ENCODE measurements around the gene LINS1. TPM values are rescaled to one million over a fixed set of nuclear protein-coding genes. Genes with fewer than 3 reads are reported as not detected.

LINS1 gene
- total RNA-seq, result 10 to 100 TPM; 42.9 to 88.1 (median 77.0) TPM
- 119 TPM for total RNA-seq (2013)
- 47.9 to 138 (median 73.7) reads per million in 29 experiments for total RNA-seq

- H3K27ac Mint-ChIP-seq, result peak within 1 kb of the TSS in 1 of 2 donors; percentile 87
- no peaks in the 10 kb centered on the region for H3K27me3 ChIP-seq (replicated peaks in 1 of 2; ENCODE audit: control insufficient read depth in 2 of 2, extremely low read depth in 1 of 2, insufficient read depth in 2 of 2, low read length in 1 of 2)
Measured at GRCh38 chr15:100602064-100602822, at the start of gene LINS1, which contains the start of gene ASB7. Gene LINS1 (minus strand): TSS chr15:100602184. CDS start chr15:100580842, 21,342 bp downstream. Gene ASB7 (plus strand): TSS chr15:100602589. CDS start chr15:100612217, 9,628 bp downstream.

GRCh38 chr15:100651253-100651652, 49.3 kb upstream of the LINS1 start:
- ChIA-PET CTCF (interaction anchor here in 1 of 2 donors (1.2 to 1.3 kb wide), 2 partner anchors 24 to 301 kb away, joined by 3 to 4 read pairs; no protein-coding TSS in a partner anchor), POLR2A (no interaction called here)
- H3K4me3 Mint-ChIP-seq, result no peak overlapping the region
- no peaks in the 10 kb centered on the region for H3K9me3 Mint-ChIP-seq
- H3K4me3 ChIP-seq (ENCODE audit: control insufficient read depth in 1 of 2, extremely low read depth in 1 of 2, low read length in 1 of 2), result no peak overlapping the region
- no peaks in the 10 kb centered on the region for H3K4me1 ChIP-seq (ENCODE audit: control insufficient read depth in 1 of 2, extremely low read depth in 1 of 2, insufficient read depth in 2 of 2, low read length in 2 of 2)
- peaks cover 0 to 19% of the 10 kb centered on the region in 2 donors for H3K36me3 ChIP-seq (ENCODE audit: control insufficient read depth in 2 of 2, extremely low read depth in 1 of 2, insufficient read depth in 1 of 2, low read length in 1 of 2)
- no peak for DNase-seq
- WGBS (ENCODE audit: insufficient coverage), result 100% methylated on average over 2 of the region's 5 CpGs
- H3K4me1 Mint-ChIP-seq, result peaks cover 0 to 3% (median 0%) of the 10 kb centered on the region in 3 donors
- peaks cover 9% of the 10 kb centered on the region for H3K36me3 Mint-ChIP-seq
- no peak for ATAC-seq (replicated peaks in 1 of 4)
- no peaks in the 10 kb centered on the region for H3K27me3 ChIP-seq (replicated peaks in 1 of 2; ENCODE audit: control insufficient read depth in 2 of 2, extremely low read depth in 1 of 2, insufficient read depth in 2 of 2, low read length in 1 of 2)
- H3K9me3 ChIP-seq, result no peaks in the 10 kb centered on the region
- H3K27me3 Mint-ChIP-seq, result no peaks in the 10 kb centered on the region
- H3K27ac ChIP-seq (ENCODE audit: low read length), result no peak overlapping the region
- no peak overlapping the region for H3K27ac Mint-ChIP-seq

More at GRCh38 chr15:100602064-100602822, at the start of gene LINS1, which contains the start of gene ASB7:
- Histone ChIP-seq H3K9me3 (no peaks in the 10 kb centered on the region), H3K27ac (ENCODE audit: low read length) (peak within 1 kb of the TSS; percentile 84), H3K4me1 (ENCODE audit: control insufficient read depth in 1 of 2, extremely low read depth in 1 of 2, insufficient read depth in 2 of 2, low read length in 2 of 2) (peaks cover 37 to 46% of the 10 kb centered on the region in 2 experiments), H3K36me3 (ENCODE audit: control insufficient read depth in 2 of 2, extremely low read depth in 1 of 2, insufficient read depth in 1 of 2, low read length in 1 of 2) (peaks cover 0 to 8% of the 10 kb centered on the region in 2 donors), H3K4me3 (ENCODE audit: control insufficient read depth in 1 of 2, extremely low read depth in 1 of 2, low read length in 1 of 2) (peak within 1 kb of the TSS; percentile 84 to 96)
- Mint-ChIP-seq H3K36me3 (peaks cover 23% of the 10 kb centered on the region), H3K27me3 (no peaks in the 10 kb centered on the region), H3K4me1 (peaks cover 62 to 68% (median 66%) of the 10 kb centered on the region in 3 donors), H3K4me3 (no peak within 1 kb of the TSS), H3K9me3 (no peaks in the 10 kb centered on the region)
- ChIA-PET CTCF (interaction anchor here in 1 of 2 donors (0.8 to 2.1 kb wide), 4 partner anchors 30 to 869 kb away, joined by 5 to 10 read pairs (median 7); partner anchors contain the start of genes ADAMTS17 and LYSMD4), POLR2A (interaction anchor here (0.5 to 0.6 kb wide), 2 partner anchors 29 to 1404 kb away, joined by 3 to 7 read pairs; no protein-coding TSS in a partner anchor)
- ATAC-seq (replicated peaks in 1 of 4) (peak; percentile 88 to 92 (median 88)), DNase-seq (peak; percentile 98 to 100 (median 100))
- WGBS (ENCODE audit: insufficient coverage), result 0% methylated on average over 38 of the region's 51 CpGs

GRCh38 chr15:100650685-100651084, 48.7 kb upstream of the LINS1 start:
- no peak overlapping the region for H3K4me3 ChIP-seq (ENCODE audit: control insufficient read depth in 1 of 2, extremely low read depth in 1 of 2, low read length in 1 of 2)
- H3K4me1 ChIP-seq (ENCODE audit: control insufficient read depth in 1 of 2, extremely low read depth in 1 of 2, insufficient read depth in 2 of 2, low read length in 2 of 2), result no peaks in the 10 kb centered on the region

GRCh38 chr15:100648951-100649350, 47.0 kb upstream of the LINS1 start:
- Histone ChIP-seq H3K36me3 (ENCODE audit: control insufficient read depth in 2 of 2, extremely low read depth in 1 of 2, insufficient read depth in 1 of 2, low read length in 1 of 2) (peaks cover 0 to 19% of the 10 kb centered on the region in 2 donors), H3K27me3 (replicated peaks in 1 of 2; ENCODE audit: control insufficient read depth in 2 of 2, extremely low read depth in 1 of 2, insufficient read depth in 2 of 2, low read length in 1 of 2) (no peaks in the 10 kb centered on the region), H3K4me3 (ENCODE audit: control insufficient read depth in 1 of 2, extremely low read depth in 1 of 2, low read length in 1 of 2) (no peak overlapping the region), H3K27ac (ENCODE audit: low read length) (no peak overlapping the region), H3K4me1 (ENCODE audit: control insufficient read depth in 1 of 2, extremely low read depth in 1 of 2, insufficient read depth in 2 of 2, low read length in 2 of 2) (no peaks in the 10 kb centered on the region), H3K9me3 (no peaks in the 10 kb centered on the region)
- no peaks in the 10 kb centered on the region for H3K9me3 Mint-ChIP-seq
- no peak overlapping the region for H3K27ac Mint-ChIP-seq
- peaks cover 12 to 19% (median 14%) of the 10 kb centered on the region in 3 donors for H3K4me1 Mint-ChIP-seq
- H3K36me3 Mint-ChIP-seq, result peaks cover 9% of the 10 kb centered on the region
- 96% methylated on average over 6 of the region's 8 CpGs for WGBS (ENCODE audit: insufficient coverage)
- no peak overlapping the region for H3K4me3 Mint-ChIP-seq
- no peaks in the 10 kb centered on the region for H3K27me3 Mint-ChIP-seq
- ChIA-PET POLR2A (interaction anchor here in 1 of 2 donors (0.6 kb wide), 1 partner anchor 24 kb away, joined by 4 read pairs; no protein-coding TSS in a partner anchor), CTCF (no interaction called here)
- ATAC-seq (replicated peaks in 1 of 4), result no peak
- no peak for DNase-seq

More at GRCh38 chr15:100650685-100651084, 48.7 kb upstream of the LINS1 start:
- peaks cover 2 to 9% (median 4%) of the 10 kb centered on the region in 3 donors for H3K4me1 Mint-ChIP-seq
- ChIA-PET POLR2A (interaction anchor here (0.5 to 0.6 kb wide), 2 partner anchors 9 to 292 kb away, joined by 3 to 6 read pairs; no protein-coding TSS in a partner anchor), CTCF (interaction anchor here in 1 of 2 donors (1.2 to 1.3 kb wide), 2 partner anchors 24 to 301 kb away, joined by 3 to 4 read pairs; no protein-coding TSS in a partner anchor)
- ATAC-seq (replicated peaks in 1 of 4) (no peak), DNase-seq (no peak)
- peaks cover 9% of the 10 kb centered on the region for H3K36me3 Mint-ChIP-seq
- H3K27me3 Mint-ChIP-seq, result no peaks in the 10 kb centered on the region
- Histone ChIP-seq H3K27ac (ENCODE audit: low read length) (no peak overlapping the region), H3K36me3 (ENCODE audit: control insufficient read depth in 2 of 2, extremely low read depth in 1 of 2, insufficient read depth in 1 of 2, low read length in 1 of 2) (peaks cover 0 to 19% of the 10 kb centered on the region in 2 donors), H3K27me3 (replicated peaks in 1 of 2; ENCODE audit: control insufficient read depth in 2 of 2, extremely low read depth in 1 of 2, insufficient read depth in 2 of 2, low read length in 1 of 2) (no peaks in the 10 kb centered on the region), H3K9me3 (no peaks in the 10 kb centered on the region)
- no CpG with 5 or more reads among the region's 1 CpG for WGBS (ENCODE audit: insufficient coverage)
- H3K4me3 Mint-ChIP-seq, result no peak overlapping the region
- no peaks in the 10 kb centered on the region for H3K9me3 Mint-ChIP-seq
- no peak overlapping the region for H3K27ac Mint-ChIP-seq

- no peak overlapping the region for H3K27ac Mint-ChIP-seq
- no peaks in the 10 kb centered on the region for H3K9me3 Mint-ChIP-seq
- no peaks in the 10 kb centered on the region for H3K9me3 ChIP-seq
- H3K4me3 ChIP-seq (ENCODE audit: control insufficient read depth in 1 of 2, extremely low read depth in 1 of 2, low read length in 1 of 2), result no peak overlapping the region
- ChIA-PET CTCF (no interaction called here), POLR2A (interaction anchor here in 1 of 2 donors (0.5 kb wide), 1 partner anchor 10 kb away, joined by 8 read pairs; no protein-coding TSS in a partner anchor)
- H3K4me1 ChIP-seq (ENCODE audit: control insufficient read depth in 1 of 2, extremely low read depth in 1 of 2, insufficient read depth in 2 of 2, low read length in 2 of 2), result peaks cover 3 to 4% of the 10 kb centered on the region in 2 experiments
- H3K36me3 Mint-ChIP-seq, result peaks cover 9% of the 10 kb centered on the region
- H3K4me3 Mint-ChIP-seq, result no peak overlapping the region
- ATAC-seq (replicated peaks in 1 of 4), result no peak
- peaks cover 35 to 45% (median 37%) of the 10 kb centered on the region in 3 donors for H3K4me1 Mint-ChIP-seq
- DNase-seq, result no peak
- H3K36me3 ChIP-seq (ENCODE audit: control insufficient read depth in 2 of 2, extremely low read depth in 1 of 2, insufficient read depth in 1 of 2, low read length in 1 of 2), result peaks cover 4 to 9% of the 10 kb centered on the region in 2 donors
- H3K27me3 Mint-ChIP-seq, result no peaks in the 10 kb centered on the region
- no peak overlapping the region for H3K27ac ChIP-seq (ENCODE audit: low read length)
- 100% methylated on average over 2 of the region's 5 CpGs for WGBS (ENCODE audit: insufficient coverage)
- H3K27me3 ChIP-seq (replicated peaks in 1 of 2; ENCODE audit: control insufficient read depth in 2 of 2, extremely low read depth in 1 of 2, insufficient read depth in 2 of 2, low read length in 1 of 2), result no peaks in the 10 kb centered on the region
Measured at GRCh38 chr15:100645671-100646070, 43.7 kb upstream of the LINS1 start.

- Mint-ChIP-seq H3K36me3 (peaks cover 5% of the 10 kb centered on the region), H3K4me3 (no peak overlapping the region), H3K4me1 (peaks cover 54 to 65% (median 55%) of the 10 kb centered on the region in 3 donors), H3K27me3 (no peaks in the 10 kb centered on the region), H3K27ac (no peak overlapping the region), H3K9me3 (no peaks in the 10 kb centered on the region)
- ATAC-seq (replicated peaks in 1 of 4) (no peak), DNase-seq (no peak)
- no peak overlapping the region for H3K4me3 ChIP-seq (ENCODE audit: control insufficient read depth in 1 of 2, extremely low read depth in 1 of 2, low read length in 1 of 2)
- 100% methylated on average over 1 of the region's 4 CpGs for WGBS (ENCODE audit: insufficient coverage)
- no peaks in the 10 kb centered on the region for H3K27me3 ChIP-seq (replicated peaks in 1 of 2; ENCODE audit: control insufficient read depth in 2 of 2, extremely low read depth in 1 of 2, insufficient read depth in 2 of 2, low read length in 1 of 2)
- ChIA-PET POLR2A (no interaction called here), CTCF (no interaction called here)
- peaks cover 3 to 4% of the 10 kb centered on the region in 2 experiments for H3K4me1 ChIP-seq (ENCODE audit: control insufficient read depth in 1 of 2, extremely low read depth in 1 of 2, insufficient read depth in 2 of 2, low read length in 2 of 2)
- peaks cover 0 to 4% of the 10 kb centered on the region in 2 donors for H3K36me3 ChIP-seq (ENCODE audit: control insufficient read depth in 2 of 2, extremely low read depth in 1 of 2, insufficient read depth in 1 of 2, low read length in 1 of 2)
- H3K9me3 ChIP-seq, result no peaks in the 10 kb centered on the region
- no peak overlapping the region for H3K27ac ChIP-seq (ENCODE audit: low read length)
Measured at GRCh38 chr15:100642950-100643338, 41.0 kb upstream of the LINS1 start.
